HepG2 (cell line): ENCODE measurements around the gene ULBP2. TPM values are rescaled to one million over a fixed set of nuclear protein-coding genes. Genes with fewer than 3 reads are reported as not detected.

ENCODE experiments used
- ATAC-seq: fragments of 200-7000 bp; cut with Tn5 transposase; 3 replicates; pipeline ENCODE4 v1.9.1; 2020; ENCODE audit warnings: mild to moderate bottlenecking, moderate library complexity
- BruUV-seq: library from RNA; stranded (reverse); fragments of 400-500 nt; replicated peaks from 2 replicates; lab custom pipeline; 2021; lab: Mats Ljungman, UMichigan
- CTCF ChIA-PET: fragments of 300-600 bp; formaldehyde crosslinking; extraction: SDS; loops from one replicate; lab custom pipeline; 2021; ENCODE audit warnings: low total read pairs, inconsistent platforms, low intra/inter-chr PET ratio; lab: Yijun Ruan, JAX
- POLR2A ChIA-PET: fragments of 350-600 bp; sonication (Branson Sonifier 250); formaldehyde crosslinking; loops from one replicate; lab custom pipeline; 2020; ENCODE audit warnings: antibody characterized with exemption, inconsistent platforms; lab: Yijun Ruan, JAX
- DNase-seq: peaks from one replicate; pipeline ENCODE4 v3.0.0-alpha.2; 2015; ENCODE audit warnings: low spot score
- FAIRE-seq: peaks from 3 replicates; lab custom pipeline; 2011; peaks lifted over from hg19 to GRCh38; lab: Jason Lieb, UNC
- H2AFZ ChIP-seq: one replicate; pipeline ENCODE4 v1.6.1; 2011; ENCODE audit warnings: low read length, inconsistent platforms
- H3K27ac ChIP-seq: fragments of 300-600 bp; 3 replicates; pipeline ENCODE4 v1.8.0; 2011; ENCODE audit warnings: mixed run types, mild to moderate bottlenecking, mixed read lengths, low read length, inconsistent platforms; ENCODE audit not compliant: insufficient read depth; ENCODE audit errors: extremely low read length
- H3K27me3 ChIP-seq, 2 experiments: fragments of 200-600 bp in 1 of 2; 2 replicates in 1 of 2; 3 replicates in 1 of 2; pipeline versions ENCODE4 v1.6.0 to v1.8.0; 2011; ENCODE audit warnings: low read length in 2 of 2, mild to moderate bottlenecking in 2 of 2, moderate library complexity in 2 of 2, inconsistent platforms in 1 of 2; ENCODE audit not compliant: insufficient read depth in 2 of 2, control insufficient read depth in 1 of 2
- H3K36me3 ChIP-seq, 2 experiments: fragments of 200-600 bp in 1 of 2; replicated peaks in 1 of 2; 2 replicates in 1 of 2; 3 replicates in 1 of 2; pipeline versions ENCODE4 v1.5.1 to v1.8.0; 2011; ENCODE audit warnings: low read length in 2 of 2, inconsistent platforms in 1 of 2; ENCODE audit not compliant: insufficient read depth in 2 of 2, control insufficient read depth in 1 of 2
- H3K4me1 ChIP-seq: 2 replicates; pipeline ENCODE4 v1.5.1; 2012; ENCODE audit warnings: low read length, inconsistent platforms; ENCODE audit not compliant: insufficient read depth
- H3K4me2 ChIP-seq: 2 replicates; pipeline ENCODE4 v1.6.0; 2011; ENCODE audit warnings: low read depth, low read length, inconsistent platforms
- H3K4me3 ChIP-seq, 3 experiments: fragments of 200-600 bp in 1 of 3; sonication (generic), shearing (Covaris generic) in 1 of 3; replicated peaks in 1 of 3; 2 replicates each; pipeline ENCODE4 v1.5.1; 2011 to 2016; ENCODE audit warnings: low read length in 3 of 3, inconsistent platforms in 2 of 3, low read depth in 2 of 3, mild to moderate bottlenecking in 2 of 3, control low read depth in 1 of 3, mixed read lengths in 1 of 3; ENCODE audit not compliant: insufficient read depth in 1 of 3
- H3K79me2 ChIP-seq: one replicate; pipeline ENCODE4 v1.6.1; 2011; ENCODE audit warnings: low read length, inconsistent platforms; ENCODE audit not compliant: insufficient read depth
- H3K9ac ChIP-seq: 2 replicates; pipeline ENCODE4 v1.6.0; 2011; ENCODE audit warnings: mild to moderate bottlenecking, low read depth, low read length, inconsistent platforms; ENCODE audit not compliant: insufficient read depth
- H3K9me3 ChIP-seq: 2 replicates; pipeline ENCODE4 v1.5.1; 2012; ENCODE audit warnings: mild to moderate bottlenecking, low read length
- H4K20me1 ChIP-seq: 2 replicates; pipeline ENCODE4 v1.6.0; 2011; ENCODE audit warnings: inconsistent platforms, mild to moderate bottlenecking, low read length, moderate library complexity; ENCODE audit not compliant: insufficient read depth
- AFF4 ChIP-seq: sonication (generic); formaldehyde crosslinking; IDR thresholded peaks from 2 replicates; pipeline ENCODE4 v1.4.0; 2020; ENCODE audit warnings: missing genetic modification reagents
- CC2D1A ChIP-seq: sonication (generic); formaldehyde crosslinking; IDR thresholded peaks from 2 replicates; pipeline ENCODE4 v1.8.1; 2023; ENCODE audit warnings: mild to moderate bottlenecking, missing genetic modification reagents
- CHCHD3 ChIP-seq: sonication (generic); formaldehyde crosslinking; IDR thresholded peaks from 2 replicates; pipeline ENCODE4 v1.8.0; 2022; ENCODE audit warnings: mild to moderate bottlenecking, missing genetic modification reagents, moderate library complexity
- CTCF ChIP-seq: sonication (generic); formaldehyde crosslinking; IDR thresholded peaks from 2 replicates; pipeline ENCODE4 v1.5.0; 2020; ENCODE audit warnings: mild to moderate bottlenecking, missing genetic modification reagents, moderate library complexity
- FOXA3 ChIP-seq: IDR thresholded peaks from 2 replicates; pipeline ENCODE4 v1.6.1; 2016; ENCODE audit warnings: missing genetic modification reagents, missing compliant biosample characterization
- MLLT10 ChIP-seq: sonication (generic); formaldehyde crosslinking; IDR thresholded peaks from 2 replicates; pipeline ENCODE4 v1.4.0; 2020; ENCODE audit warnings: missing genetic modification reagents
- NFE2L1 ChIP-seq: sonication (generic); formaldehyde crosslinking; IDR thresholded peaks from 2 replicates; pipeline ENCODE4 v1.4.0; 2020; ENCODE audit warnings: missing genetic modification reagents, mild to moderate bottlenecking, borderline replicate concordance
- SSRP1 ChIP-seq: IDR thresholded peaks from 2 replicates; pipeline ENCODE4 v1.6.1; 2016; ENCODE audit warnings: control low read depth
- ZMAT5 ChIP-seq: sonication (generic); formaldehyde crosslinking; IDR thresholded peaks from 2 replicates; pipeline ENCODE4 v1.5.0; 2020; ENCODE audit warnings: mild to moderate bottlenecking, low read depth, missing genetic modification reagents, borderline replicate concordance
- ZNF264 ChIP-seq: sonication (generic); formaldehyde crosslinking; IDR thresholded peaks from 2 replicates; pipeline ENCODE4 v1.4.0; 2020; ENCODE audit warnings: missing genetic modification reagents
- ZNF605 ChIP-seq: sonication (generic); formaldehyde crosslinking; IDR thresholded peaks from 2 replicates; pipeline ENCODE4 v1.8.0; 2022; ENCODE audit warnings: mild to moderate bottlenecking, missing genetic modification reagents
- ZNF619 ChIP-seq: sonication (generic); formaldehyde crosslinking; IDR thresholded peaks from 2 replicates; pipeline ENCODE4 v1.4.0; 2020; ENCODE audit warnings: mild to moderate bottlenecking, missing genetic modification reagents
- ZNF704 ChIP-seq: sonication (generic); formaldehyde crosslinking; IDR thresholded peaks from 2 replicates; pipeline ENCODE4 v1.8.1; 2023; ENCODE audit warnings: mild to moderate bottlenecking, inconsistent platforms, moderate library complexity, missing genetic modification reagents, borderline replicate concordance
- ZNF740 ChIP-seq: sonication (generic); formaldehyde crosslinking; IDR thresholded peaks from 2 replicates; pipeline ENCODE4 v1.4.0; 2020; ENCODE audit warnings: missing genetic modification reagents
- ZNF768 ChIP-seq: sonication (generic); formaldehyde crosslinking; IDR thresholded peaks from 2 replicates; pipeline ENCODE4 v1.4.0; 2020; ENCODE audit warnings: missing genetic modification reagents
- ZNF790 ChIP-seq: sonication (generic); formaldehyde crosslinking; IDR thresholded peaks from 2 replicates; pipeline ENCODE4 v1.8.0; 2022; ENCODE audit warnings: missing genetic modification reagents, mild to moderate bottlenecking, borderline replicate concordance
- WGBS: methylation state at CpG from one replicate; pipeline ENCODE4 v1.1.6; 2017; ENCODE audit warnings: low lambda C conversion rate; 5-methylcytosine and 5-hydroxymethylcytosine counted together
- in situ Hi-C: cut with HindIII; loops from 2 replicates; pipeline ENCODE4 v1.10.0; 2017; ENCODE audit warnings: low pct_unique_long_range_greater_than_20kb; ENCODE audit not compliant: extremely low pct_ligation_motif_present
- intact Hi-C: fragments of 100-400 bp; cut with micrococcal nuclease; formaldehyde crosslinking; loops from one replicate; pipeline ENCODE4 v1.10.0; 2022; ENCODE audit not compliant: unreplicated experiment
- polyA plus RNA-seq, 8 experiments: library from polyadenylated mRNA; depleted of rRNA in 3 of 8; stranded (reverse) in 7 of 8; unstranded in 1 of 8; fragments of >200 nt; fragmentation: Illumina TruSeq in 4 of 8; extraction: Trizol in 4 of 8; gene quantifications; 2 replicates each; pipeline versions ENCODE4 v1.2.1 to v1.2.3, GENCODE V29; 2011 to 2016; ENCODE audit warnings: low read depth in 4 of 8, missing spikeins in 1 of 8, mixed read lengths in 1 of 8; ENCODE audit not compliant: insufficient read depth in 1 of 8
- total RNA-seq, 5 experiments: library from RNA; depleted of rRNA; stranded (reverse); fragments of >200 nt; fragmentation: Illumina TruSeq; extraction: Trizol; gene quantifications; 2 replicates each; pipeline ENCODE4 v1.2.3, GENCODE V29; 2016; ENCODE audit warnings: low read depth in 1 of 5

The ULBP2 gene
- total and polyA plus RNA-seq, 2 of the 13 experiments (the other 11 are each of a cell fraction or from before 2014, with no cell fraction given): not detected

GRCh38 chr6:149897855-149898744 is 43.7 kb upstream of the ULBP2 start, which contains the start of gene RAET1E:
TSS of gene RAET1E (minus strand) at chr6:149898113. CDS start at chr6:149890901, 7,212 bp downstream.
- H2AFZ ChIP-seq: no peak within 1 kb of the TSS
- no TSS peak for BruUV-seq
- ChIA-PET CTCF (no interaction called here), POLR2A (interaction anchor here (2.2 kb wide), 1 partner anchor 8 kb away, joined by 6 read pairs; no protein-coding TSS in a partner anchor)
- in situ Hi-C loops: no loop called here
- peaks cover 36% of the 10 kb centered on the region for H3K4me1 ChIP-seq
- no peaks in the 10 kb centered on the region for H3K9me3 ChIP-seq
- H3K4me3 ChIP-seq: peak within 1 kb of the TSS in 2 of 3 experiments; percentile 9 to 21; a peak in 2 of 6 replicates
- H3K4me2 ChIP-seq: peak within 1 kb of the TSS; percentile 55
- H3K27ac ChIP-seq: no peak within 1 kb of the TSS
- WGBS: 17% methylated on average over 17 of the region's 17 CpGs
- H3K27me3 ChIP-seq: peaks cover 7 to 64% of the 10 kb centered on the region in 2 experiments
- DNase-seq (no peak), ATAC-seq (peak; percentile 76), FAIRE-seq (no peak)
- H4K20me1 ChIP-seq: no peaks in the 10 kb centered on the region
- H3K36me3 ChIP-seq: no peaks in the 10 kb centered on the region
- no peaks in the 10 kb centered on the region for H3K79me2 ChIP-seq
- intact Hi-C loops: no loop called here
- no peak within 1 kb of the TSS for H3K9ac ChIP-seq
- TF ChIP-seq ZNF704 (no peak), ZNF619 (no peak), ZNF768 (CRISPR knock-in tag) (peak; percentile 49; the same call in 1 of the 2 replicates), CTCF (CRISPR knock-in tag) (peak; percentile 70), FOXA3 (CRISPR knock-in tag) (no peak), ZNF740 (CRISPR knock-in tag) (no peak), AFF4 (CRISPR knock-in tag) (no peak), ZNF264 (no peak), SSRP1 (CRISPR knock-in tag) (no peak), CHCHD3 (no peak), MLLT10 (no peak), ZMAT5 (CRISPR knock-in tag) (no peak), NFE2L1 (CRISPR knock-in tag) (no peak), CC2D1A (CRISPR knock-in tag) (no peak), ZNF790 (no peak), ZNF605 (CRISPR knock-in tag) (0 out of 2 replicates have a peak, but pooled peaks have one; percentile 45)
